ENCODE measurements around the gene KIF17. TPM values are rescaled to one million over a fixed set of nuclear protein-coding genes. Genes with fewer than 3 reads are reported as not detected.

Gene KIF17
- total RNA-seq, 1 experiment from 2014 or later: 5.1 TPM

GRCh38 chr1:20751462-20751990 is 33.7 kb upstream of the KIF17 start:
- Histone ChIP-seq H3K79me1 (ENCODE audit: insufficient read depth, low read depth, low read length, poor library complexity, severe bottlenecking) (peaks cover 5% of the 10 kb centered on the region), H2BK12ac (ENCODE audit: insufficient read length, low read depth, low read length) (no peak overlapping the region), H3K4ac (ENCODE audit: low read depth, low read length) (no peak overlapping the region), H3K23ac (ENCODE audit: insufficient read length, low read depth, low read length) (no peak overlapping the region), H3T11ph (ENCODE audit: low read length) (no peak overlapping the region), H2AFZ (ENCODE audit: low read length) (no peak overlapping the region), H4K8ac (replicated peaks; ENCODE audit: insufficient read length, low read depth, low read length) (no peak overlapping the region), H2BK120ac (ENCODE audit: low read depth, low read length, poor library complexity, severe bottlenecking) (no peak overlapping the region), H3K9me3 (ENCODE audit: control insufficient read depth, low read depth, low read length) (no peaks in the 10 kb centered on the region), H3K18ac (ENCODE audit: insufficient read length, low read depth, low read length) (no peak overlapping the region), H2BK5ac (ENCODE audit: insufficient read length, low read length) (no peak overlapping the region), H3K56ac (ENCODE audit: insufficient read length, low read depth, low read length) (no peak overlapping the region), H3K27ac (ENCODE audit: insufficient read length, low read depth, low read length) (no peak overlapping the region), H3K4me2 (ENCODE audit: insufficient read depth, insufficient read length, low read length) (no peak overlapping the region), H4K5ac (ENCODE audit: insufficient read length, low read depth, low read length) (no peak overlapping the region), H3K14ac (ENCODE audit: insufficient read depth, low read length) (no peak overlapping the region), H3K23me2 (ENCODE audit: insufficient read length, low read depth, low read length, poor library complexity, severe bottlenecking) (no peaks in the 10 kb centered on the region), H4K91ac (ENCODE audit: insufficient read length, low read depth, low read length) (no peak overlapping the region), H3K79me2 (ENCODE audit: insufficient read depth, low read length) (no peaks in the 10 kb centered on the region), H2BK15ac (ENCODE audit: low read depth, low read length) (no peak overlapping the region), H3K27me3 (ENCODE audit: insufficient read depth, low read length) (no peaks in the 10 kb centered on the region), H3K9ac (ENCODE audit: extremely low read depth, insufficient read length, low read length) (no peak overlapping the region), H3K4me1 (ENCODE audit: insufficient read depth, low read length) (no peaks in the 10 kb centered on the region), H4K20me1 (ENCODE audit: control insufficient read depth, insufficient read depth, insufficient read length) (no peaks in the 10 kb centered on the region), H2AK5ac (ENCODE audit: insufficient read length, low read length) (no peak overlapping the region), H2BK20ac (ENCODE audit: low read depth, low read length, poor library complexity, severe bottlenecking) (no peak overlapping the region)
- Mint-ChIP-seq H3K4me1 (peaks cover 6 to 11% of the 10 kb centered on the region in 2 experiments; a peak in 1 of 4 replicates), H3K36me3 (ENCODE audit: insufficient read depth in 1 of 3, low read depth in 3 of 3) (peaks cover 23 to 70% (median 67%) of the 10 kb centered on the region in 3 experiments; a peak in 6 of 7 replicates), H3K27me3 (ENCODE audit: low read depth) (no peaks in the 10 kb centered on the region), H3K9me3 (no peaks in the 10 kb centered on the region), H3K27ac (0 out of 7 replicates have a peak overlapping the region, but pooled peaks of 1 of the 3 experiments have one; percentile 40), H3K4me3 (no peak overlapping the region)
- WGBS (ENCODE audit: extremely low coverage, insufficient read length, low lambda C conversion rate): no CpG with 5 or more reads among the region's 3 CpGs
- no peak for DNase-seq
- TF ChIP-seq CTCF (conservative IDR thresholded peaks at IDR 0.05): no peak

All from H9 (cell line).